Right cardiac atrium (tissue), 5 donors: Measurements from ENCODE around the gene SIGLEC1. TPM values are rescaled to one million over a fixed set of nuclear protein-coding genes. Genes with fewer than 3 reads are reported as not detected.

ENCODE experiments used
- ATAC-seq, 2 donors: fragments of 200-7000 bp; cut with Tn5 transposase; one replicate each; pipeline versions ENCODE4 v1.8.0 to v1.9.1; 2020; ENCODE audit warnings: moderate library complexity in 2 of 2, mild to moderate bottlenecking in 1 of 2
- DNase-seq, 3 donors: peaks; one replicate each; pipeline ENCODE4 v3.0.0-alpha.2; 2020
- H3K27ac ChIP-seq: one replicate; pipeline ENCODE4 v1.5.1; 2013; ENCODE audit warnings: mild to moderate bottlenecking, low read length, control low read depth, moderate library complexity
- H3K27me3 ChIP-seq: one replicate; pipeline ENCODE4 v1.6.1; 2013; ENCODE audit not compliant: control insufficient read depth, insufficient read depth
- H3K4me1 ChIP-seq: one replicate; pipeline ENCODE4 v1.6.1; 2013; ENCODE audit warnings: low read length; ENCODE audit not compliant: control insufficient read depth, insufficient read depth
- H3K4me3 ChIP-seq: one replicate; pipeline ENCODE4 v1.5.1; 2013; ENCODE audit warnings: low read length, control low read depth
- H3K9me3 ChIP-seq: one replicate; pipeline ENCODE4 v1.6.1; 2013; ENCODE audit warnings: low read length; ENCODE audit not compliant: control insufficient read depth
- WGBS: extraction: QIAGEN DNeasy Blood & Tissue Kit; methylation state at CpG from one replicate; pipeline ENCODE4 v1.1.7; 2013; 5-methylcytosine and 5-hydroxymethylcytosine counted together
- intact Hi-C, 4 donors: fragments of 100-400 bp; cut with DNase I; formaldehyde crosslinking; loops; one replicate each; pipeline versions ENCODE4 v1.11.0 to v1.14.0; 2022 to 2023
- polyA plus RNA-seq: library from polyadenylated mRNA; stranded (reverse); fragments of 200-250 nt; gene quantifications from one replicate; pipeline ENCODE4 v1.2.3, GENCODE V29; 2013
- total RNA-seq, 4 donors: library from RNA; stranded (reverse); fragmentation: NEBNext Ultra II Directional; extraction: Animal tissue kit (Norgen Biotek cat#: 25700); gene quantifications; one replicate each; pipeline ENCODE4 v1.2.1, GENCODE V29; 2021
- donor health status: healthy with polysubstance abuse.
- donor health status: DM: no; HTN: yes; CAD: no.
- donor health status: DM: no; HTN: no; CAD: no.
- donor health status: DM: no; HTN: yes; CAD: no; lungs with severe emphysema.
- donor health status: DM: yes; HTN: yes; CAD: no.

Gene SIGLEC1
- total and polyA plus RNA-seq, 5 donors = 4.2 to 12.3 (median 8.5) TPM

DNA sequence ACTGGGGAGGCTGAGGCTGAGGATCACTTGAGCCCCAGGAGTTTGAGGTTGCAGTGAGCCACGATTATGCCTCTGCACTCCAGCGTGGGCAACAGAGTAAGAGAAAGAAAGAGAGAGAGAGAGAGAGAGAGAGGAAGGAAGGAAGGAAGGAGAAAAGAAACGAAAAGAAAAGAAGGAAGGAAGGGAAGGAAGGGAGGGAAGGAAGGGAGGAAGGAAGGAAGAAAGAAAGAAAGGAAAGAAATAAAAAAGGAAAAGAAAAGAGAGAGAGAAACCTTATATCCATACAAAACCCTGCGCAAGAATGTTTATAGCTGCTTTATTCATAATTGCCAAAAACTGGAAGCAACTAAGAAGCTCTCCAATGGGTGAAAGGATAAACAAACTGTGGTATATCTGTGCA, 12.0 kb upstream of the SIGLEC1 start:
- H3K27ac ChIP-seq = no peak overlapping the region
- DNase-seq (no peak), ATAC-seq (no peak)
- intact Hi-C loops = no loop called here
- no peaks in the 10 kb centered on the region for H3K27me3 ChIP-seq
- no peaks in the 10 kb centered on the region for H3K9me3 ChIP-seq
- 68% methylated on average over 4 of the region's 4 CpGs for WGBS
- H3K4me3 ChIP-seq = no peak overlapping the region
- peaks cover 3% of the 10 kb centered on the region for H3K4me1 ChIP-seq

DNA sequence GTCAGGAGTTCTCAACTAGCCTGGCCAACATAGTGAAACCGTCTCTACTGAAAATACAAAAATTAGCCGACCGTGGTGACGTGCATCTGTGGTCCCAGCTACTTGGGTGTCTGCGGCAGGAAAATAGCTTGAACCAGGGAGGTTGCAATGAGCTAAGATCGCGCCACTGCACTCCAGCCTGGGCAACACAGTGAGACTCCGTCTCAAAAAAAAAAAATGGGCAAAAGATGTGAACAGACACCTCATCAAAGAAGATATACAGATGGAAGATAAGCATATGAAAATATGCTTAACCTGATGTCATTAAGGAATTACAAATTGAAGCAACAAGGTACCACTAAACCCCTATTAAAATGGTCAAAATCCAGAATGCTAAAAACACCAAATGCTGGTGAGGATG, 10.9 kb upstream of the SIGLEC1 start:
- WGBS = 95% methylated on average over 8 of the region's 8 CpGs
- Histone ChIP-seq H3K27me3 (no peaks in the 10 kb centered on the region), H3K9me3 (no peaks in the 10 kb centered on the region), H3K4me1 (no peaks in the 10 kb centered on the region), H3K27ac (no peak overlapping the region), H3K4me3 (no peak overlapping the region)
- DNase-seq (no peak), ATAC-seq (no peak)
- intact Hi-C loops = no loop called here

DNA sequence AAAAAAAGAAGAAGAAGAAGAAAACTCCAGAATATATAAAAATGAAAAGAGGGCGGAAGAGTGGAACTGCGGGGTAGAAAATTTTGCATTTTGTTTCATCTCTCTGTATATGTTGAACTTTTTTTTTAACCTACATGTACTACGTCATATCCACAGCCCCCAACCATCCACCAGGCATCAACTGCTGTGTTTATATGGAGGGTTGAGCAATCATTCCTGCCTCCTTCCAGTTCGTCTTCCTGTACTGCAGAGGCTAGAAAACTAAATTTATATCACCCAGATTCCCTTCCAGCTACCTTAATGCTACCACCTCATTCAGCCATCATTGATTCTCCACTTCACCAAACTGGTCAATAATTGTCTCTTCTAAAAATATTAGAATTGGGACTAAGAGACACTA, 9.5 kb upstream of the SIGLEC1 start:
- Histone ChIP-seq H3K9me3 (no peaks in the 10 kb centered on the region), H3K4me1 (no peaks in the 10 kb centered on the region), H3K27ac (no peak overlapping the region), H3K27me3 (no peaks in the 10 kb centered on the region), H3K4me3 (no peak overlapping the region)
- 90% methylated on average over 4 of the region's 4 CpGs for WGBS
- DNase-seq = no peak
- intact Hi-C loops = no loop called here
- ATAC-seq = no peak

GRCh38 chr20:3720626-3721025, 8.2 kb upstream of the SIGLEC1 start:
- no peaks in the 10 kb centered on the region for H3K27me3 ChIP-seq
- DNase-seq (no peak), ATAC-seq (no peak)
- 67% methylated on average over 6 of the region's 6 CpGs for WGBS
- no peak overlapping the region for H3K27ac ChIP-seq
- intact Hi-C loops = no loop called here
- H3K4me1 ChIP-seq = no peaks in the 10 kb centered on the region
- H3K4me3 ChIP-seq = no peak overlapping the region
- H3K9me3 ChIP-seq = no peaks in the 10 kb centered on the region

- no peak overlapping the region for H3K4me3 ChIP-seq
- H3K27ac ChIP-seq = no peak overlapping the region
- 82% methylated on average over 2 of the region's 2 CpGs for WGBS
- intact Hi-C loops = no loop called here
- no peaks in the 10 kb centered on the region for H3K27me3 ChIP-seq
- no peaks in the 10 kb centered on the region for H3K9me3 ChIP-seq
- ATAC-seq = no peak
- no peak for DNase-seq
- no peaks in the 10 kb centered on the region for H3K4me1 ChIP-seq
Measured at GRCh38 chr20:3720068-3720467, 7.7 kb upstream of the SIGLEC1 start.

DNA sequence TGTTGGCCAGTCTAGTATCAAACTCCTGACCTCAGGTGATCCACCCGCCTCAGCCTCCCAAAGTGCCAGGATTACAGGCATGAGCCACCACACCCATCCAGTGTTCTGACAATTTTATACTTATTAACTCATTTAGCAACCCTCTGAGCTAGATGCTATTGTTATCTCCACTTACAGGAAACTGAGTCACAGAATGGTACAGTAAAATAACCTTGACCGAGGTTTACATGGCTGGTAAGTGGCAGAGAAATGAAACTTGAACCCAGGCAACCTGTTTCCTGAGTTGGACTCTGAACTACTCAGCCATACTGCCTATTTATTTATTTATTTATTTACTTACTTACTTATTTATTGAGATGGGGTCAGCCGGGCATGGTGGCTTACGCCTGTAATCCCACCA, 6.6 kb upstream of the SIGLEC1 start:
- H3K27ac ChIP-seq = no peak overlapping the region
- H3K27me3 ChIP-seq = no peaks in the 10 kb centered on the region
- WGBS = 89% methylated on average over 4 of the region's 4 CpGs
- H3K4me3 ChIP-seq = no peak overlapping the region
- no peak for ATAC-seq
- intact Hi-C loops = no loop called here
- H3K4me1 ChIP-seq = no peaks in the 10 kb centered on the region
- DNase-seq = no peak
- H3K9me3 ChIP-seq = no peaks in the 10 kb centered on the region

DNA sequence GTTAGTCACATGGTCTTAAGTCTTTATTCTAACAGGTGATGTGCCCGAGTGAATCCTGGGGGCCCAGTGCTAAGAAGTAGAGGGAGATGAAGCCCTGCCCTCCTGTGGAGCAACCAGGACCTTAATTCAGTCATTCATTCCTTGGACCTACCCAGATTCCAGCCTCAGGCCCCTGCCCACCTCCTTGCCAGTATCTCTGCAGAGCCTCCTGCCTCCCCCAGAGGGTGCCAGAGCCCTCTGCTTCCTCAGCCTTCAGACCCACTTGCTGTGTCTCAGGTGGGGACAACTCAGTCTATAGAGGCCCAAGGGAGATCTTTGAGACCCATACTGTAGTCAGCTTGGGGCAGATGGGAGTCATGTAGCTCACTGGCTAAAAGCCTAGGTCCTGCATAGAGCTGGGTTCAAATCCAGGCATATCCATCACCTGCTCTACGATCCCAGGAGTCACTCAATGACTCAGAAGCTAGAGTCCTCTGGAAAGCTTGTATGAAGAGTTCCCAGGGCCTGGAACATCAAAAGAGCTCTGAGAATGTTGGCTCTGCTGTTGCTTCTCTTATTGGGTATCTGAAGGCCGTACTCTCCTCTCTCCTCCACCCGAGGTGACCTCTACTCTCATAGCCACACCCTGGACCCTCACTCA, 3.9 kb upstream of the SIGLEC1 start:
- H3K4me3 ChIP-seq = no peak overlapping the region
- 82% methylated on average over 4 of the region's 4 CpGs for WGBS
- no peak overlapping the region for H3K27ac ChIP-seq
- no peaks in the 10 kb centered on the region for H3K9me3 ChIP-seq
- H3K27me3 ChIP-seq = no peaks in the 10 kb centered on the region
- peak; percentile 69 to 82 for ATAC-seq
- no peaks in the 10 kb centered on the region for H3K4me1 ChIP-seq
- no peak for DNase-seq
- intact Hi-C loops = no loop called here

GRCh38 chr20:3714092-3714491, 1.7 kb upstream of the SIGLEC1 start:
- H3K27me3 ChIP-seq = no peaks in the 10 kb centered on the region
- ATAC-seq (peak; percentile 4 to 28), DNase-seq (peak in 1 of 3 donors; percentile 12)
- no peak overlapping the region for H3K27ac ChIP-seq
- intact Hi-C loops = loop anchor here in 2 of 4 donors (5.0 kb wide), 1 partner anchor 37 kb away; no protein-coding TSS in a partner anchor
- H3K9me3 ChIP-seq = no peaks in the 10 kb centered on the region
- no peak overlapping the region for H3K4me3 ChIP-seq
- 70% methylated on average over 4 of the region's 4 CpGs for WGBS
- H3K4me1 ChIP-seq = no peaks in the 10 kb centered on the region

GRCh38 chr20:3711484-3711941, 887 bp downstream of the SIGLEC1 start:
- ATAC-seq (peak in 1 of 2 donors; percentile 8), DNase-seq (no peak)
- no peaks in the 10 kb centered on the region for H3K27me3 ChIP-seq
- H3K4me1 ChIP-seq = no peaks in the 10 kb centered on the region
- H3K9me3 ChIP-seq = no peaks in the 10 kb centered on the region
- no peak overlapping the region for H3K4me3 ChIP-seq
- no peak overlapping the region for H3K27ac ChIP-seq
- intact Hi-C loops = loop anchor here (2.0 to 5.0 kb wide), 2 partner anchors 34 to 35 kb away; no protein-coding TSS in a partner anchor
- 59% methylated on average over 4 of the region's 4 CpGs for WGBS

DNA sequence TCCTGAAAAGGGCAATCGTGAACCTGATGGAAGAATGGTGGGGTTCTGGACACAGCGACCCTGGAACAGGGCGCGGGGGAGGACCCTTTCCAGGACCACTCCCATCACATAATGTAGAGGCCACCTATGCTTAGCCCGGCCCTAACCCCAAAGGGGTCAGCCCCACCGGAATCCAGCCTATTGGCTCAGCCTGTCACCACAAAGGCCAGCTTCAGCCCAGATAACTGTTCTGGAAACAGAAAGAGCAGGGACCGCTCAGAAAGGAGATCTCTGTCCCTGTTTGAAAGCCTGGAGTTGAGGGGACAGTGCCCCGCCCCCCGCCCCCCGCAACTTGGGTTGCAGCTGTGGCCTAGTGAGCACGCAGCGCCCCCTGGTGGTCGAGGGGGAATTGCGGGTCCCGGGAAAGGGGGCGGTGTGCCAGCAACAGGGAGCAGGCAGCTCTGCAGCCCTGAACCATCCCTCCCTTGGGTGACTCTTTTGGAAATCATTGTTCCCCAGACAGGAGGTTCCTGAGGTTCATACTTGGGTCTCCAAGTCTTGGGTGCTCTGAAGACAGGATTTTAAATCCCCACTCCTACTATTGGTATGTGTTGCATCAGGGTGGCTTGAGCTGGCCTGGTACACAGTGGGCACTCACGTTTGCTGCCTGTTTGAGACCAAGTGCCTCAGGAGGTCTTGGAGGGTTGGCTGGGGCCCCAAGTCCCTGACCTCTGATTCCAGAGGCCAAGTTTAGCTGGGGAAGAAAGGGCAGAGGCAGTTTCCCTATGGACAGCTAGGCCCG, 1.5 kb downstream of the SIGLEC1 start:
- H3K27me3 ChIP-seq = no peaks in the 10 kb centered on the region
- DNase-seq = peak; percentile 72 to 93 (median 91)
- H3K27ac ChIP-seq = no peak overlapping the region
- no peaks in the 10 kb centered on the region for H3K9me3 ChIP-seq
- peak; percentile 47 to 60 for ATAC-seq
- H3K4me1 ChIP-seq = no peaks in the 10 kb centered on the region
- no peak overlapping the region for H3K4me3 ChIP-seq
- intact Hi-C loops = loop anchor here (2.0 to 5.0 kb wide), 2 partner anchors 34 kb away; no protein-coding TSS in a partner anchor
- 31% methylated on average over 18 of the region's 18 CpGs for WGBS

DNA sequence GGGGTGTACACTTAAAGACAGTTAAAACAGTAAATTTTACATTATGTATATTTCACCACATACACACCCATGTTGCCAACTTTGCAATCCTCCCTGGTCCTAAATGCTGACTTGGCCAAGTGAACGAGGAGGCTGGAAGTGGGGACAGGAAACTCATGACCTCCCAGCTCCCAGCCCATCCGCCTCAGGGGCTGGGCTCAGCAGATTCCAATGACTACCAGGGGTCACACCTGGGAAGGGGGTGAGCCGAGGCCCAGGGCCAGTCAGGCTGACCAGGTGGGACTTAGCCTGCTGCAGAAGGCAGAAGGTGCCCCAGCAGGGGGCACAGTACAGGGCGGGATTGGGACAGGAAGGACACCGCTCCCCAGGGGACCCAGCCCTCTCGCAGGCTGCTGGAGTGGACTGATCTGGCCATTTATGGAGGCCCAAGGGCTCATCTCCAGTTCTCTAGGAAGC, 2.4 kb downstream of the SIGLEC1 start:
- Histone ChIP-seq H3K27me3 (no peaks in the 10 kb centered on the region), H3K4me1 (no peaks in the 10 kb centered on the region), H3K4me3 (no peak overlapping the region), H3K27ac (no peak overlapping the region), H3K9me3 (no peaks in the 10 kb centered on the region)
- intact Hi-C loops = loop anchor here (2.0 to 5.0 kb wide), 2 partner anchors 33 kb away; no protein-coding TSS in a partner anchor
- 46% methylated on average over 6 of the region's 6 CpGs for WGBS
- ATAC-seq (peak; percentile 22 to 44), DNase-seq (peak in 1 of 3 donors; percentile 36)
